HepG2 (cell line): ENCODE data around the gene ASB4. TPM values are rescaled to one million over a fixed set of nuclear protein-coding genes. Genes with fewer than 3 reads are reported as not detected.

Experiments
- ATAC-seq: fragments of 200-7000 bp; cut with Tn5 transposase; 3 replicates; pipeline ENCODE4 v1.9.1; 2020; ENCODE audit warnings: mild to moderate bottlenecking, moderate library complexity
- Bru-seq: library from RNA; stranded (reverse); fragments of 400-500 nt; gene quantifications from one replicate; lab custom pipeline; 2021; lab: Mats Ljungman, UMichigan
- BruChase-seq, 2 experiments: library from RNA; stranded (reverse); fragments of 400-500 nt; gene quantifications; one replicate each; lab custom pipeline; 2021; lab: Mats Ljungman, UMichigan
- BruUV-seq: library from RNA; stranded (reverse); fragments of 400-500 nt; replicated peaks from 2 replicates; lab custom pipeline; 2021; lab: Mats Ljungman, UMichigan
- CTCF ChIA-PET: fragments of 300-600 bp; formaldehyde crosslinking; extraction: SDS; loops from one replicate; lab custom pipeline; 2021; ENCODE audit warnings: low total read pairs, inconsistent platforms, low intra/inter-chr PET ratio; lab: Yijun Ruan, JAX
- POLR2A ChIA-PET: fragments of 350-600 bp; sonication (Branson Sonifier 250); formaldehyde crosslinking; loops from one replicate; lab custom pipeline; 2020; ENCODE audit warnings: antibody characterized with exemption, inconsistent platforms; lab: Yijun Ruan, JAX
- DNase-seq: peaks from one replicate; pipeline ENCODE4 v3.0.0-alpha.2; 2015; ENCODE audit warnings: low spot score
- FAIRE-seq: peaks from 3 replicates; lab custom pipeline; 2011; peaks lifted over from hg19 to GRCh38; lab: Jason Lieb, UNC
- H2AFZ ChIP-seq: one replicate; pipeline ENCODE4 v1.6.1; 2011; ENCODE audit warnings: low read length, inconsistent platforms
- H3K27ac ChIP-seq: fragments of 300-600 bp; 3 replicates; pipeline ENCODE4 v1.8.0; 2011; ENCODE audit warnings: mixed run types, mild to moderate bottlenecking, mixed read lengths, low read length, inconsistent platforms; ENCODE audit not compliant: insufficient read depth; ENCODE audit errors: extremely low read length
- H3K27me3 ChIP-seq, 2 experiments: fragments of 200-600 bp in 1 of 2; 2 replicates in 1 of 2; 3 replicates in 1 of 2; pipeline versions ENCODE4 v1.6.0 to v1.8.0; 2011; ENCODE audit warnings: low read length in 2 of 2, mild to moderate bottlenecking in 2 of 2, moderate library complexity in 2 of 2, inconsistent platforms in 1 of 2; ENCODE audit not compliant: insufficient read depth in 2 of 2, control insufficient read depth in 1 of 2
- H3K36me3 ChIP-seq, 2 experiments: fragments of 200-600 bp in 1 of 2; replicated peaks in 1 of 2; 2 replicates in 1 of 2; 3 replicates in 1 of 2; pipeline versions ENCODE4 v1.5.1 to v1.8.0; 2011; ENCODE audit warnings: low read length in 2 of 2, inconsistent platforms in 1 of 2; ENCODE audit not compliant: insufficient read depth in 2 of 2, control insufficient read depth in 1 of 2
- H3K4me1 ChIP-seq: 2 replicates; pipeline ENCODE4 v1.5.1; 2012; ENCODE audit warnings: low read length, inconsistent platforms; ENCODE audit not compliant: insufficient read depth
- H3K4me2 ChIP-seq: 2 replicates; pipeline ENCODE4 v1.6.0; 2011; ENCODE audit warnings: low read depth, low read length, inconsistent platforms
- H3K4me3 ChIP-seq, 3 experiments: fragments of 200-600 bp in 1 of 3; sonication (generic), shearing (Covaris generic) in 1 of 3; replicated peaks in 1 of 3; 2 replicates each; pipeline ENCODE4 v1.5.1; 2011 to 2016; ENCODE audit warnings: low read length in 3 of 3, inconsistent platforms in 2 of 3, low read depth in 2 of 3, mild to moderate bottlenecking in 2 of 3, control low read depth in 1 of 3, mixed read lengths in 1 of 3; ENCODE audit not compliant: insufficient read depth in 1 of 3
- H3K79me2 ChIP-seq: one replicate; pipeline ENCODE4 v1.6.1; 2011; ENCODE audit warnings: low read length, inconsistent platforms; ENCODE audit not compliant: insufficient read depth
- H3K9ac ChIP-seq: 2 replicates; pipeline ENCODE4 v1.6.0; 2011; ENCODE audit warnings: mild to moderate bottlenecking, low read depth, low read length, inconsistent platforms; ENCODE audit not compliant: insufficient read depth
- H3K9me3 ChIP-seq: 2 replicates; pipeline ENCODE4 v1.5.1; 2012; ENCODE audit warnings: mild to moderate bottlenecking, low read length
- H4K20me1 ChIP-seq: 2 replicates; pipeline ENCODE4 v1.6.0; 2011; ENCODE audit warnings: inconsistent platforms, mild to moderate bottlenecking, low read length, moderate library complexity; ENCODE audit not compliant: insufficient read depth
- CBX5 ChIP-seq: sonication (generic); formaldehyde crosslinking; IDR thresholded peaks from 2 replicates; pipeline ENCODE4 v1.4.0; 2020; ENCODE audit warnings: missing genetic modification reagents, borderline replicate concordance
- WGBS: methylation state at CpG from one replicate; pipeline ENCODE4 v1.1.6; 2017; ENCODE audit warnings: low lambda C conversion rate; 5-methylcytosine and 5-hydroxymethylcytosine counted together
- in situ Hi-C: cut with HindIII; loops from 2 replicates; pipeline ENCODE4 v1.10.0; 2017; ENCODE audit warnings: low pct_unique_long_range_greater_than_20kb; ENCODE audit not compliant: extremely low pct_ligation_motif_present
- intact Hi-C: fragments of 100-400 bp; cut with micrococcal nuclease; formaldehyde crosslinking; loops from one replicate; pipeline ENCODE4 v1.10.0; 2022; ENCODE audit not compliant: unreplicated experiment
- long read RNA-seq, 2 experiments: library from RNA in 1 of 2; library from polyadenylated mRNA in 1 of 2; stranded (forward) in 1 of 2; unstranded in 1 of 2; transcript quantifications; one replicate each; pipeline ENCODE4 v2.0.0, GENCODE V29; 2019 to 2022
- polyA minus RNA-seq, 3 experiments: library from RNA; depleted of rRNA, polyadenylated mRNA; stranded (reverse); fragments of >200 nt; gene quantifications; 2 replicates each; pipeline ENCODE4 v1.2.3, GENCODE V29; 2011; ENCODE audit warnings: low replicate concordance in 1 of 3
- polyA plus RNA-seq, 8 experiments: library from polyadenylated mRNA; depleted of rRNA in 3 of 8; stranded (reverse) in 7 of 8; unstranded in 1 of 8; fragments of >200 nt; fragmentation: Illumina TruSeq in 4 of 8; extraction: Trizol in 4 of 8; gene quantifications; 2 replicates each; pipeline versions ENCODE4 v1.2.1 to v1.2.3, GENCODE V29; 2011 to 2016; ENCODE audit warnings: low read depth in 4 of 8, missing spikeins in 1 of 8, mixed read lengths in 1 of 8; ENCODE audit not compliant: insufficient read depth in 1 of 8
- total RNA-seq, 5 experiments: library from RNA; depleted of rRNA; stranded (reverse); fragments of >200 nt; fragmentation: Illumina TruSeq; extraction: Trizol; gene quantifications; 2 replicates each; pipeline ENCODE4 v1.2.3, GENCODE V29; 2016; ENCODE audit warnings: low read depth in 1 of 5
- TF ChIP-seq, protein P1 (sequence below): IDR thresholded peaks from 2 replicates; pipeline ENCODE4 v1.4.0; 2020; ENCODE audit warnings: mild to moderate bottlenecking, missing genetic modification reagents

The ASB4 gene, protein sequence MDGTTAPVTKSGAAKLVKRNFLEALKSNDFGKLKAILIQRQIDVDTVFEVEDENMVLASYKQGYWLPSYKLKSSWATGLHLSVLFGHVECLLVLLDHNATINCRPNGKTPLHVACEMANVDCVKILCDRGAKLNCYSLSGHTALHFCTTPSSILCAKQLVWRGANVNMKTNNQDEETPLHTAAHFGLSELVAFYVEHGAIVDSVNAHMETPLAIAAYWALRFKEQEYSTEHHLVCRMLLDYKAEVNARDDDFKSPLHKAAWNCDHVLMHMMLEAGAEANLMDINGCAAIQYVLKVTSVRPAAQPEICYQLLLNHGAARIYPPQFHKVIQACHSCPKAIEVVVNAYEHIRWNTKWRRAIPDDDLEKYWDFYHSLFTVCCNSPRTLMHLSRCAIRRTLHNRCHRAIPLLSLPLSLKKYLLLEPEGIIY
- total RNA-seq (2016; rRNA removed; fragmentation: Illumina TruSeq; extraction: Trizol) (1.1 and 1.3 TPM in 2 replicates), polyA plus RNA-seq (2011; rRNA removed) (2.6 and 4.0 TPM in 2 replicates), polyA minus RNA-seq (2011; rRNA and poly(A)+ RNA removed; ENCODE audit: low replicate concordance) (0.37 and 10.4 TPM in 2 replicates), Bru-seq, nascent RNA (percentile 40 among the genes with signal in this experiment), BruChase-seq, experiment 1, labeled RNA remaining after a 6-hour chase (percentile 37 among the genes with signal in this experiment), BruChase-seq, experiment 2, labeled RNA remaining after a 2-hour chase (percentile 36 among the genes with signal in this experiment)
- 0.10 TPM in 1 of 2 replicates, not detected in the other for total RNA-seq (2016; cell fraction: cytosol; rRNA removed; fragmentation: Illumina TruSeq; extraction: Trizol; ENCODE audit: low read depth)
- total RNA-seq (2016; cell fraction: insoluble cytoplasmic fraction; rRNA removed; fragmentation: Illumina TruSeq; extraction: Trizol): 1.2 and 1.5 TPM in 2 replicates
- 0.56 and 0.62 TPM in 2 replicates for total RNA-seq (2016; cell fraction: membrane; rRNA removed; fragmentation: Illumina TruSeq; extraction: Trizol)
- total RNA-seq (2016; cell fraction: nucleus; rRNA removed; fragmentation: Illumina TruSeq; extraction: Trizol): 0.78 and 1.3 TPM in 2 replicates
- 2.1 and 3.2 TPM in 2 replicates for polyA plus RNA-seq (2011; cell fraction: cytosol; rRNA removed)
- 1.5 and 2.5 TPM in 2 replicates for polyA plus RNA-seq (2011; cell fraction: nucleus; rRNA removed)
- polyA plus RNA-seq (2012): 0.56 and 0.99 TPM in 2 replicates
- 0.06 and 0.18 TPM in 2 replicates for polyA plus RNA-seq (2016; cell fraction: cytosol; fragmentation: Illumina TruSeq; extraction: Trizol; ENCODE audit: low read depth)
- 1.1 and 1.6 TPM in 2 replicates for polyA plus RNA-seq (2016; cell fraction: insoluble cytoplasmic fraction; fragmentation: Illumina TruSeq; extraction: Trizol; ENCODE audit: low read depth)
- 0.07 and 0.22 TPM in 2 replicates for polyA plus RNA-seq (2016; cell fraction: membrane; fragmentation: Illumina TruSeq; extraction: Trizol; ENCODE audit: low read depth)
- 0.38 and 0.68 TPM in 2 replicates for polyA plus RNA-seq (2016; cell fraction: nucleus; fragmentation: Illumina TruSeq; extraction: Trizol; ENCODE audit: insufficient read depth, low read depth)
- 1.1 and 1.7 TPM in 2 replicates for polyA minus RNA-seq (2011; cell fraction: cytosol; rRNA and poly(A)+ RNA removed)
- 4.5 and 6.1 TPM in 2 replicates for polyA minus RNA-seq (2011; cell fraction: nucleus; rRNA and poly(A)+ RNA removed)
- long read RNA-seq, experiment 1, partial matches to known transcripts: 2 of 3 reads
- long read RNA-seq, experiment 1, other reads (novel, unspliced or antisense): 0 of 3 reads
- long read RNA-seq, experiment 2, partial matches to known transcripts: 2 of 7 reads
- long read RNA-seq, experiment 2, other reads (novel, unspliced or antisense): 4 of 7 reads

DNA sequence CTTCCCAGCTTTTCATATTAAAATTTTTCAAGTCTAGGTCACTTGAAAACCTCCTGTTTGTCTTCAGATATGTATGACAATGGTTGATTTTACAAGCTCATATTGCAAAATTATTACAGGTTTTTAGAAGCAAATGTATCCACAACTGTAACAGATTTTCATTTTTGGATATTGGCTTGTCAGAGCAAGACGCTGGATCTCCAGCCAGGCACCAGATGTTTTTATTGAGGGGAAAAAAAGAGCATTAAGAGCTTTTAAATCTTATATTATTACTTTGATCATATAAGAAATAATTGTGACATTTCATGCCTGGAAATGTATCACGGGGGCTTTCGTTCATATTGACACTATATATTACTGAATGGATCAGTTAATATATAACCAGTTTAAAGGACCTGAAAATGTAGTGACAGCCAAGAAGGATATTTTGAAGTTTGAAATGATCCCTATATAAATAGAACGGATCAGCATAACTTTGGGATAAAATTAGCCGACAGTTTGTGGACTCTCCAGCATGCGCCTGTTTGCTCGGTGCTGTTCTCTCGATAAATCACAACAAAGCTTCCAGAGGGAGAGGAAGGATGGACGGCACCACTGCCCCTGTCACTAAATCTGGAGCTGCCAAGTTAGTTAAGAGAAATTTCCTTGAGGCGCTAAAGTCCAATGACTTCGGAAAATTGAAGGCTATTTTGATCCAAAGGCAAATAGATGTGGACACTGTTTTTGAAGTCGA lies at the start of gene ASB4:
ASB4 (plus strand) TSS at position 553 of the 733 bp plus-strand sequence; CDS start at position 582, 29 bp downstream.
- Histone ChIP-seq H2AFZ (peak within 1 kb of the TSS; percentile 44), H3K4me3 (peak within 1 kb of the TSS; percentile 18 to 38 (median 32); a peak in 3 of 6 replicates), H3K4me2 (peak within 1 kb of the TSS; percentile 65), H3K36me3 (no peaks in the 10 kb centered on the region), H3K27ac (no peak within 1 kb of the TSS), H4K20me1 (no peaks in the 10 kb centered on the region), H3K4me1 (peaks cover 78% of the 10 kb centered on the region), H3K9ac (0 out of 2 replicates have a peak within 1 kb of the TSS, but pooled peaks have one; percentile 13), H3K27me3 (no peaks in the 10 kb centered on the region), H3K9me3 (no peaks in the 10 kb centered on the region), H3K79me2 (no peaks in the 10 kb centered on the region)
- in situ Hi-C loops (no loop called here), intact Hi-C loops (no loop called here)
- no peak for DNase-seq
- no peak for ATAC-seq
- FAIRE-seq: peak; percentile 46
- TF ChIP-seq, protein P1, sequence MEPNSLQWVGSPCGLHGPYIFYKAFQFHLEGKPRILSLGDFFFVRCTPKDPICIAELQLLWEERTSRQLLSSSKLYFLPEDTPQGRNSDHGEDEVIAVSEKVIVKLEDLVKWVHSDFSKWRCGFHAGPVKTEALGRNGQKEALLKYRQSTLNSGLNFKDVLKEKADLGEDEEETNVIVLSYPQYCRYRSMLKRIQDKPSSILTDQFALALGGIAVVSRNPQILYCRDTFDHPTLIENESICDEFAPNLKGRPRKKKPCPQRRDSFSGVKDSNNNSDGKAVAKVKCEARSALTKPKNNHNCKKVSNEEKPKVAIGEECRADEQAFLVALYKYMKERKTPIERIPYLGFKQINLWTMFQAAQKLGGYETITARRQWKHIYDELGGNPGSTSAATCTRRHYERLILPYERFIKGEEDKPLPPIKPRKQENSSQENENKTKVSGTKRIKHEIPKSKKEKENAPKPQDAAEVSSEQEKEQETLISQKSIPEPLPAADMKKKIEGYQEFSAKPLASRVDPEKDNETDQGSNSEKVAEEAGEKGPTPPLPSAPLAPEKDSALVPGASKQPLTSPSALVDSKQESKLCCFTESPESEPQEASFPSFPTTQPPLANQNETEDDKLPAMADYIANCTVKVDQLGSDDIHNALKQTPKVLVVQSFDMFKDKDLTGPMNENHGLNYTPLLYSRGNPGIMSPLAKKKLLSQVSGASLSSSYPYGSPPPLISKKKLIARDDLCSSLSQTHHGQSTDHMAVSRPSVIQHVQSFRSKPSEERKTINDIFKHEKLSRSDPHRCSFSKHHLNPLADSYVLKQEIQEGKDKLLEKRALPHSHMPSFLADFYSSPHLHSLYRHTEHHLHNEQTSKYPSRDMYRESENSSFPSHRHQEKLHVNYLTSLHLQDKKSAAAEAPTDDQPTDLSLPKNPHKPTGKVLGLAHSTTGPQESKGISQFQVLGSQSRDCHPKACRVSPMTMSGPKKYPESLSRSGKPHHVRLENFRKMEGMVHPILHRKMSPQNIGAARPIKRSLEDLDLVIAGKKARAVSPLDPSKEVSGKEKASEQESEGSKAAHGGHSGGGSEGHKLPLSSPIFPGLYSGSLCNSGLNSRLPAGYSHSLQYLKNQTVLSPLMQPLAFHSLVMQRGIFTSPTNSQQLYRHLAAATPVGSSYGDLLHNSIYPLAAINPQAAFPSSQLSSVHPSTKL: 0 out of 2 replicates have a peak, but pooled peaks have one; percentile 14
- TF ChIP-seq CBX5 (CRISPR knock-in tag): no peak
- ChIA-PET CTCF (no interaction called here), POLR2A (no interaction called here)
- no TSS peak for BruUV-seq
- WGBS: 13% methylated on average over 12 of the region's 12 CpGs
